HEK293T (cell line): Measurements from ENCODE around the gene SMIM38.

ENCODE experiments used
- CTCF ChIA-PET: fragments of 350-600 bp; formaldehyde crosslinking; extraction: SDS; loops from one replicate; lab custom pipeline; 2021; ENCODE audit warnings: antibody characterized with exemption, inconsistent platforms; lab: Yijun Ruan, JAX
- POLR2A ChIA-PET: fragments of 350-600 bp; formaldehyde crosslinking; extraction: SDS; loops from one replicate; lab custom pipeline; 2020; ENCODE audit warnings: antibody characterized with exemption, inconsistent platforms; lab: Yijun Ruan, JAX
- DNase-seq: peaks from one replicate; pipeline ENCODE4 v3.0.0; 2012; ENCODE audit warnings: mixed read lengths; ENCODE audit errors: extremely low spot score
- ARNT ChIP-seq: fragments of 450-650 bp; IDR thresholded peaks from 2 replicates; pipeline ENCODE4 v1.6.1; 2017; ENCODE audit warnings: mild to moderate bottlenecking
- BHLHE40 ChIP-seq: fragments of 450-650 bp; IDR thresholded peaks from 2 replicates; pipeline ENCODE4 v1.6.1; 2016; ENCODE audit warnings: mild to moderate bottlenecking, moderate library complexity, borderline replicate concordance
- CTBP1 ChIP-seq: fragments of 450-650 bp; IDR thresholded peaks from 2 replicates; pipeline ENCODE4 v1.6.1; 2016; ENCODE audit warnings: borderline replicate concordance
- ELF4 ChIP-seq: fragments of 450-650 bp; IDR thresholded peaks from 2 replicates; pipeline ENCODE4 v1.6.1; 2017; ENCODE audit warnings: antibody characterized with exemption
- FOXA1 ChIP-seq: fragments of 450-650 bp; IDR thresholded peaks from 2 replicates; pipeline ENCODE4 v1.6.1; 2016; ENCODE audit warnings: mild to moderate bottlenecking
- FOXK2 ChIP-seq: fragments of 450-650 bp; IDR thresholded peaks from 2 replicates; pipeline ENCODE4 v1.6.1; 2016; ENCODE audit warnings: mild to moderate bottlenecking
- FOXM1 ChIP-seq: fragments of 450-650 bp; IDR thresholded peaks from 2 replicates; pipeline ENCODE4 v1.6.1; 2017; ENCODE audit warnings: mild to moderate bottlenecking, borderline replicate concordance
- HDGF ChIP-seq: fragments of 450-650 bp; IDR thresholded peaks from 2 replicates; pipeline ENCODE4 v1.6.1; 2017; ENCODE audit warnings: antibody characterized with exemption, borderline replicate concordance
- L3MBTL2 ChIP-seq: fragments of 450-650 bp; conservative IDR thresholded peaks from 2 replicates; pipeline ENCODE4 v1.6.1; 2016; ENCODE audit warnings: mild to moderate bottlenecking
- LEF1 ChIP-seq: fragments of 450-650 bp; IDR thresholded peaks from 2 replicates; pipeline ENCODE4 v1.6.1; 2017; ENCODE audit warnings: mild to moderate bottlenecking, borderline replicate concordance
- NFRKB ChIP-seq: fragments of 450-650 bp; IDR thresholded peaks from 2 replicates; pipeline ENCODE4 v1.6.1; 2016; ENCODE audit warnings: mild to moderate bottlenecking, moderate library complexity
- SP1 ChIP-seq: fragments of 450-650 bp; IDR thresholded peaks from 2 replicates; pipeline ENCODE4 v1.6.1; 2017
- SUZ12 ChIP-seq: fragments of 450-650 bp; IDR thresholded peaks from 2 replicates; pipeline ENCODE4 v1.6.1; 2016; ENCODE audit warnings: mild to moderate bottlenecking
- TARDBP ChIP-seq: fragments of 450-650 bp; IDR thresholded peaks from 2 replicates; pipeline ENCODE4 v1.6.1; 2016
- ZNF384 ChIP-seq: fragments of 450-650 bp; IDR thresholded peaks from 2 replicates; pipeline ENCODE4 v1.6.1; 2016
- TF ChIP-seq, protein P1 (sequence below): fragments of 450-650 bp; IDR thresholded peaks from 2 replicates; pipeline ENCODE4 v1.6.1; 2016

Gene SMIM38

GRCh38 chr11:69158301-69159149 is 2.8 kb downstream of the SMIM38 start:
- ChIA-PET CTCF (no interaction called here), POLR2A (no interaction called here)
- TF ChIP-seq CTBP1, result no peak
- no peak for TF ChIP-seq ELF4
- TF ChIP-seq SUZ12, result no peak
- no peak for TF ChIP-seq BHLHE40
- TF ChIP-seq, protein P1, sequence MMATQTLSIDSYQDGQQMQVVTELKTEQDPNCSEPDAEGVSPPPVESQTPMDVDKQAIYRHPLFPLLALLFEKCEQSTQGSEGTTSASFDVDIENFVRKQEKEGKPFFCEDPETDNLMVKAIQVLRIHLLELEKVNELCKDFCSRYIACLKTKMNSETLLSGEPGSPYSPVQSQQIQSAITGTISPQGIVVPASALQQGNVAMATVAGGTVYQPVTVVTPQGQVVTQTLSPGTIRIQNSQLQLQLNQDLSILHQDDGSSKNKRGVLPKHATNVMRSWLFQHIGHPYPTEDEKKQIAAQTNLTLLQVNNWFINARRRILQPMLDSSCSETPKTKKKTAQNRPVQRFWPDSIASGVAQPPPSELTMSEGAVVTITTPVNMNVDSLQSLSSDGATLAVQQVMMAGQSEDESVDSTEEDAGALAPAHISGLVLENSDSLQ, result no peak
- TF ChIP-seq ZNF384, result no peak
- no peak for DNase-seq

- CTCF ChIA-PET, result no interaction called here
- POLR2A ChIA-PET, result no interaction called here
- no peak for DNase-seq
- no peak for TF ChIP-seq FOXA1
- no peak for TF ChIP-seq ARNT
These were observed 3.6 kb downstream of the SMIM38 start for GRCh38 chr11:69159150-69159852.

- POLR2A ChIA-PET, result no interaction called here
- CTCF ChIA-PET, result no interaction called here
- TF ChIP-seq HDGF, result no peak
- TF ChIP-seq BHLHE40, result no peak
- TF ChIP-seq FOXK2, result no peak
- no peak for TF ChIP-seq FOXA1
- TF ChIP-seq CTBP1, result no peak
- no peak for TF ChIP-seq ZNF384
- TF ChIP-seq, protein P1, result no peak
- TF ChIP-seq NFRKB, result no peak
- no peak for TF ChIP-seq SP1
- TF ChIP-seq ARNT, result no peak
- TF ChIP-seq ELF4, result no peak
- no peak for TF ChIP-seq TARDBP
- TF ChIP-seq L3MBTL2, result no peak
- TF ChIP-seq FOXM1, result no peak
- no peak for TF ChIP-seq SUZ12
- TF ChIP-seq LEF1, result no peak
- no peak for DNase-seq
These were observed 4.8 kb downstream of the SMIM38 start for GRCh38 chr11:69160296-69161116.

- TF ChIP-seq ZNF384 (no peak), FOXK2 (no peak), SP1 (no peak), ELF4 (no peak), LEF1 (no peak), FOXA1 (no peak), CTBP1 (no peak), L3MBTL2 (no peak), HDGF (no peak)
- CTCF ChIA-PET, result no interaction called here
- DNase-seq, result no peak
- POLR2A ChIA-PET, result no interaction called here
These were observed 5.3 kb downstream of the SMIM38 start for GRCh38 chr11:69161117-69161407.

- ChIA-PET POLR2A (no interaction called here), CTCF (interaction anchor here (0.7 kb wide), 1 partner anchor 31 kb away, joined by 5 read pairs; no protein-coding TSS in a partner anchor)
- no peak for DNase-seq
- TF ChIP-seq BHLHE40 (no peak), FOXA1 (no peak), SUZ12 (no peak), ARNT (no peak), FOXK2 (no peak), LEF1 (no peak), L3MBTL2 (0 out of 2 replicates have a peak, but pooled peaks have one; percentile 17), HDGF (no peak)
These were observed 6.8 kb downstream of the SMIM38 start for GRCh38 chr11:69162505-69162904.

DNA sequence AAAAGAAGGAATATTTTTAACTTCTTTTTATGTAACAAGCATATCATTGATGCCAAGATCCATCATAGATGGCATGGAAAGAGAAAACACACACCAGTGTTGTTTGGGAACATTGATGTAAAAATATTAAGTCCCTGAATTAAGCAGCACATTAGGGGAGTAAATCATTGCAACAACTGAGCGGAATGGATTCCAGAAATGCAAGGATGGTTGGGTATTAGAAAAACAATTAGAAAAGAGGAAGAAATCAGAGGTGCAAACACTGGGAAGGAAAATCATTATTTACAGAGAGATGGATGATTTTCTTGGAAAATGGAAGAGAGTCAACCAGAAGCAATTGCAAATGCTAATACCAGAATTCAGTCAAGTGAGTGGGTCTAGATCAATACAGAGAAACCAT is 8.1 kb downstream of the SMIM38 start:
- DNase-seq, result no peak
- ChIA-PET POLR2A (no interaction called here), CTCF (no interaction called here)
- no peak for TF ChIP-seq LEF1
- no peak for TF ChIP-seq FOXM1
- TF ChIP-seq, protein P1, result no peak
- TF ChIP-seq NFRKB, result no peak
- TF ChIP-seq BHLHE40, result no peak
- no peak for TF ChIP-seq ARNT
- no peak for TF ChIP-seq TARDBP
- TF ChIP-seq HDGF, result no peak
- no peak for TF ChIP-seq SUZ12
